HEK293T (cell line): ENCODE data around the gene SLC2A13.

Source experiments
- ARNT ChIP-seq: fragments of 450-650 bp; IDR thresholded peaks from 2 replicates; pipeline ENCODE4 v1.6.1; 2017; ENCODE audit warnings: mild to moderate bottlenecking
- BHLHE40 ChIP-seq: fragments of 450-650 bp; IDR thresholded peaks from 2 replicates; pipeline ENCODE4 v1.6.1; 2016; ENCODE audit warnings: mild to moderate bottlenecking, moderate library complexity, borderline replicate concordance
- CTBP1 ChIP-seq: fragments of 450-650 bp; IDR thresholded peaks from 2 replicates; pipeline ENCODE4 v1.6.1; 2016; ENCODE audit warnings: borderline replicate concordance
- ELF4 ChIP-seq: fragments of 450-650 bp; IDR thresholded peaks from 2 replicates; pipeline ENCODE4 v1.6.1; 2017; ENCODE audit warnings: antibody characterized with exemption
- FOXA1 ChIP-seq: fragments of 450-650 bp; IDR thresholded peaks from 2 replicates; pipeline ENCODE4 v1.6.1; 2016; ENCODE audit warnings: mild to moderate bottlenecking
- FOXM1 ChIP-seq: fragments of 450-650 bp; IDR thresholded peaks from 2 replicates; pipeline ENCODE4 v1.6.1; 2017; ENCODE audit warnings: mild to moderate bottlenecking, borderline replicate concordance
- NFRKB ChIP-seq: fragments of 450-650 bp; IDR thresholded peaks from 2 replicates; pipeline ENCODE4 v1.6.1; 2016; ENCODE audit warnings: mild to moderate bottlenecking, moderate library complexity
- SP1 ChIP-seq: fragments of 450-650 bp; IDR thresholded peaks from 2 replicates; pipeline ENCODE4 v1.6.1; 2017
- SUZ12 ChIP-seq: fragments of 450-650 bp; IDR thresholded peaks from 2 replicates; pipeline ENCODE4 v1.6.1; 2016; ENCODE audit warnings: mild to moderate bottlenecking
- TARDBP ChIP-seq: fragments of 450-650 bp; IDR thresholded peaks from 2 replicates; pipeline ENCODE4 v1.6.1; 2016

DNA sequence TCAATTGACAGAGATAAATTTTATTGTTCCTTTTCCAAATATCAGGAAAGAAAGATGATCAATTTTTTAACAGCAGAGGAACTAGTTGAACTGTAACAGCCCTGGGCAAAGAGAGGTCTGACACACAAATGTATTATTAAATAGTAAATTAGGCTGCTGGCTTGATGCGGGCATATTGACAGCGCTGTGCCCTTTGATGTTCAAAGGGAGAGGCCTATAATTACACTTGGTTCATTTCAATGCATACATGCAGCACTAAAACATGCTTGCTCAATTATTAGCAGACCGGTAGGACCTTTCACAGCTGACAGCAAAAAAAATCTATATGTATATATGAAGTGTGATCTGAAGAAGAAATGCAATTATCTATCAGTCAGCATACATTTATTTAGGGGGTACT, 219.8 kb downstream of the SLC2A13 start:
- no peak for TF ChIP-seq ELF4
- no peak for TF ChIP-seq BHLHE40
- TF ChIP-seq TARDBP, result no peak
- no peak for TF ChIP-seq ARNT
- TF ChIP-seq FOXM1, result no peak
- no peak for TF ChIP-seq SP1
- no peak for TF ChIP-seq NFRKB
- TF ChIP-seq CTBP1, result no peak
- no peak for TF ChIP-seq SUZ12
- TF ChIP-seq FOXA1, result no peak
